Ovary (tissue), 3 donors: ENCODE results near the gene GJA8.

Source experiments
- POLR2A ChIP-seq: fragments of 450-650 bp; IDR thresholded peaks from one replicate; pipeline ENCODE4 v1.6.1; 2017; ENCODE audit warnings: antibody characterized with exemption, mild to moderate bottlenecking, moderate library complexity
- TF ChIP-seq, protein P1 (sequence below), 3 donors: fragments of 450-650 bp in 2 of 3; fragments of 200-600 bp in 1 of 3; IDR thresholded peaks; one replicate each; pipeline versions ENCODE4 v1.5.1 to v1.8.0; 2016 to 2022; ENCODE audit warnings: antibody characterized with exemption in 3 of 3, mild to moderate bottlenecking in 1 of 3
- donor health status: DM: no; HTN: no; CAD: no.

DNA sequence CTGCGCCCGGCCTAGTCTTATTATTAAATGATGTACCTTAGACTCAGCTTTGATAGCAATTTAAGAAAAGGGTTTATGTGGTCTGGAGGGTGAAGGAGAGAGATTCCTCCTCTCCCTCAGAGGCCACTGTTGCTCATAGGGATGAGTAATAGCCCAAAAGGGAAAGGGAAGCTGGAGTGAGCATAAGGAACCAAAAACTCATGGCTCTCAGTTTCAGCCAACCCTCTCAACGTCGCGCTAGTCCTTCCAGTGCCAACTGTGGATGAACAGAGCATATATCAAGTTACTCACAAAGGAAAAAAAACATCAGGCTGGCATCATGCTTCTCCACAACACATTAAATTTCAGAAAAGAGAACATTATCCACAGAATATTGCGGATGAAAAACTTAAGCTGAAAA, 17.3 kb downstream of the GJA8 start:
- TF ChIP-seq, protein P1, sequence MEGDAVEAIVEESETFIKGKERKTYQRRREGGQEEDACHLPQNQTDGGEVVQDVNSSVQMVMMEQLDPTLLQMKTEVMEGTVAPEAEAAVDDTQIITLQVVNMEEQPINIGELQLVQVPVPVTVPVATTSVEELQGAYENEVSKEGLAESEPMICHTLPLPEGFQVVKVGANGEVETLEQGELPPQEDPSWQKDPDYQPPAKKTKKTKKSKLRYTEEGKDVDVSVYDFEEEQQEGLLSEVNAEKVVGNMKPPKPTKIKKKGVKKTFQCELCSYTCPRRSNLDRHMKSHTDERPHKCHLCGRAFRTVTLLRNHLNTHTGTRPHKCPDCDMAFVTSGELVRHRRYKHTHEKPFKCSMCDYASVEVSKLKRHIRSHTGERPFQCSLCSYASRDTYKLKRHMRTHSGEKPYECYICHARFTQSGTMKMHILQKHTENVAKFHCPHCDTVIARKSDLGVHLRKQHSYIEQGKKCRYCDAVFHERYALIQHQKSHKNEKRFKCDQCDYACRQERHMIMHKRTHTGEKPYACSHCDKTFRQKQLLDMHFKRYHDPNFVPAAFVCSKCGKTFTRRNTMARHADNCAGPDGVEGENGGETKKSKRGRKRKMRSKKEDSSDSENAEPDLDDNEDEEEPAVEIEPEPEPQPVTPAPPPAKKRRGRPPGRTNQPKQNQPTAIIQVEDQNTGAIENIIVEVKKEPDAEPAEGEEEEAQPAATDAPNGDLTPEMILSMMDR (IDR thresholded peaks at IDR 0.05): no peak
- no peak for TF ChIP-seq POLR2A
